Measurements from ENCODE around the gene FTL.

FTL gene

GRCh38 chr19:48963371-48964204, 1.5 kb upstream of the FTL start:
- no peak for TF ChIP-seq CTCF (conservative IDR thresholded peaks at IDR 0.05)
- H3K27ac ChIP-seq: peak overlapping the region; percentile 87

- peak overlapping the region; percentile 87 for H3K27ac ChIP-seq
- no peak for TF ChIP-seq CTCF (conservative IDR thresholded peaks at IDR 0.05)
These were observed 687 bp upstream of the FTL start for GRCh38 chr19:48964205-48965039.

DNA sequence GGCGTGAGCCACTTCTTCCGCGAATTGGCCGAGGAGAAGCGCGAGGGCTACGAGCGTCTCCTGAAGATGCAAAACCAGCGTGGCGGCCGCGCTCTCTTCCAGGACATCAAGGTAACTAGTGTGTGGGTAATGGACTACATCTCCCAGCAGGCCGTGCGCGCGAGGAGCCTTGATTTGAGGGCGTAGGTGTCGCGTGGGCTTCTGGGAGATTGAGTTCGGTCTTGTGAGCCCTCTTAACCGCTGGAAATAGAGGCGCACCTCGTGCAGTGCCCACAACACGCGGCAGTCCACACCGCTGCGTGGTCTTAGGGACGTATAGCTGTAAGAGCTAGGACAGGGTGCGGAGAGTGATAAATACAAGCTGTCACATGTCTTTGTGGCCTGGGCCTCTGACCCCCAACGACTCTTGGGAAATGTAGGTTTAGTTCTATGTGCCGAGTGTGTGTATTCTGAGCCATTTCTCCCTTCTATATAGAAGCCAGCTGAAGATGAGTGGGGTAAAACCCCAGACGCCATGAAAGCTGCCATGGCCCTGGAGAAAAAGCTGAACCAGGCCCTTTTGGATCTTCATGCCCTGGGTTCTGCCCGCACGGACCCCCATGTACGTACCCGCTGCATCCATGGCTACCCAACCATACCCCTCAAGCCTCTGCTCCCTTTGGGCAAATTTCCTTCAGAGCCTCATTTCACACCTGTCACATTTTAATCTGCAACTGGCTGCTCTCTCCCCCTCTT, 864 bp downstream of the FTL start:
- TF ChIP-seq CTCF (conservative IDR thresholded peaks at IDR 0.05): no peak
- H3K27ac ChIP-seq: peak overlapping the region; percentile 87

DNA sequence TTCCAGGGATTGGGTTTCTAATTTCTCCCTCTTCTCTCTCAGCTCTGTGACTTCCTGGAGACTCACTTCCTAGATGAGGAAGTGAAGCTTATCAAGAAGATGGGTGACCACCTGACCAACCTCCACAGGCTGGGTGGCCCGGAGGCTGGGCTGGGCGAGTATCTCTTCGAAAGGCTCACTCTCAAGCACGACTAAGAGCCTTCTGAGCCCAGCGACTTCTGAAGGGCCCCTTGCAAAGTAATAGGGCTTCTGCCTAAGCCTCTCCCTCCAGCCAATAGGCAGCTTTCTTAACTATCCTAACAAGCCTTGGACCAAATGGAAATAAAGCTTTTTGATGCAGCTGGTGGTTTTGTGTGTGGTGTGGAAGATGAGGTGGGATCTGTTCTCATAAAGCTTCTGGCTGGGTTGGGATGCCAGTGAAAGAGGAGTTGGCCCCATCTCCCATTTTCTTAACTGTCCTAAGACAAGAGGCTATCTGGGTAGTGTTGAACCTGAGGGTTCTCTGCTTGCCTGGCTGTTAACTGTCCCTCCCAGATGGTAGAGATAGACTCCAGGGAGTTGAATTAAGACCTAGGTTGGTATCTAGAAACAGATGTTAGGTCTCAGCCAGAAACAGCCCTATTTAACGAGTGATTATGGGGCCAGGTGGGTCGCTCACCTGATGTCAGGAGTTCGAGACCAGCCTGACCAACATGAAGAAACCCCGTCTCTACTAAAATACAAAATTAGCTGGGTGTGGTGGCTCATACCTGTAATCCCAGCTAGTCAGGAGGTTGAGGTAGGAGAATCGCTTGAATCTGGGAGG, 1.6 kb downstream of the FTL start:
- peak overlapping the region; percentile 87 for H3K27ac ChIP-seq
- no peak for TF ChIP-seq CTCF (conservative IDR thresholded peaks at IDR 0.05)

- no peak overlapping the region for H3K27ac ChIP-seq
- TF ChIP-seq CTCF (conservative IDR thresholded peaks at IDR 0.05): no peak
These were observed 2.5 kb downstream of the FTL start for GRCh38 chr19:48967346-48968178.

DNA sequence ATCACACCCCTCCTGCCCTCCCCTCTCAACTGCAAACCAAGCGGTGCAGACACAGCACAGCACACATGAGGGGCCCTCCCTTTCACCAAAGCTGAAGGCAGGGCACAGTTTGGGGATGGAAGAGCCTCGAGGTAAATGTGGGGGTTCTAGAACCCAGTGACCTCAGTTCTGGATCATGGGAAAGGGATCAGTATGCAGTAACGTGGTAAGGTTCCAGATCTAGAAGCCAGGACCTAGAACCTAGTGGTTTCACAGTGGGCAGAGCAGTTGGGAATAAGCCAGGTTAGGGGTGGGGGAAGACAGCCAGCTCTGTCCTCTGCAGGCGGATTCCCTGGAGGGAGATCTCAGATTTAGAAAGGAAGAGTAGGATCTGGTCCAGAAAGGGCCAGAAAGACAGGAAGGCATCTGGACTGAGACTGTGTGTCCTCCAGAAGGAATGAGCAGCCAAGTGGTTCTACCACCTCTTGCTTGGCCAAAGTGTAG, 3.1 kb downstream of the FTL start:
- no peak overlapping the region for H3K27ac ChIP-seq
- no peak for TF ChIP-seq CTCF (conservative IDR thresholded peaks at IDR 0.05)
